IMR-90 (cell line): ENCODE data around the gene CBFA2T3. TPM values are rescaled to one million over a fixed set of nuclear protein-coding genes. Genes with fewer than 3 reads are reported as not detected.

ENCODE experiments used
- ATAC-seq: fragments of 200-7000 bp; cut with Tn5 transposase; 2 replicates; pipeline ENCODE4 v1.9.1; 2020; ENCODE audit warnings: low read depth, mild to moderate bottlenecking, moderate library complexity
- BruUV-seq: library from RNA; stranded (reverse); fragments of 400-500 nt; replicated peaks from 2 replicates; lab custom pipeline; 2021; lab: Mats Ljungman, UMichigan
- CTCF ChIA-PET: fragments of 300-600 bp; formaldehyde crosslinking; extraction: SDS; loops from one replicate; lab custom pipeline; 2021; ENCODE audit warnings: antibody characterized with exemption; lab: Yijun Ruan, JAX
- POLR2A ChIA-PET: fragments of 300-600 bp; sonication (Branson Sonifier 250); formaldehyde crosslinking; loops from one replicate; lab custom pipeline; 2022; ENCODE audit warnings: antibody characterized with exemption; ENCODE audit not compliant: unreplicated experiment; lab: Charles Lee
- DNase-seq: peaks from one replicate; pipeline ENCODE4 v3.0.0; 2013
- H2AFZ ChIP-seq: replicated peaks from 2 replicates; pipeline ENCODE3; 2013; ENCODE audit warnings: low read length, mild to moderate bottlenecking; ENCODE audit not compliant: poor library complexity
- H2AK5ac ChIP-seq: 2 replicates; pipeline ENCODE4 v1.6.1; 2013; ENCODE audit warnings: low read depth, low read length, inconsistent platforms
- H2AK9ac ChIP-seq: replicated peaks from 2 replicates; pipeline ENCODE3; 2013; ENCODE audit warnings: mild to moderate bottlenecking, low read depth, low read length, moderate library complexity; ENCODE audit not compliant: poor library complexity
- H2BK120ac ChIP-seq: 2 replicates; pipeline ENCODE4 v1.6.1; 2013; ENCODE audit warnings: low read depth, low read length, inconsistent platforms
- H2BK15ac ChIP-seq: 3 replicates; pipeline ENCODE4 v1.6.1; 2013; ENCODE audit warnings: low read depth, low read length, inconsistent platforms
- H2BK20ac ChIP-seq: 2 replicates; pipeline ENCODE4 v1.6.1; 2013; ENCODE audit warnings: low read depth, mild to moderate bottlenecking, inconsistent platforms, low read length, moderate library complexity
- H2BK5ac ChIP-seq: 2 replicates; pipeline ENCODE4 v1.6.1; 2013; ENCODE audit warnings: mild to moderate bottlenecking, low read depth, low read length, inconsistent platforms; ENCODE audit not compliant: poor library complexity, severe bottlenecking
- H3K14ac ChIP-seq: replicated peaks from 2 replicates; pipeline ENCODE4 v1.6.1; 2013; ENCODE audit warnings: low read depth, low read length, inconsistent platforms
- H3K18ac ChIP-seq: 2 replicates; pipeline ENCODE4 v1.6.1; 2013; ENCODE audit warnings: low read depth, low read length, control low read depth
- H3K23ac ChIP-seq: 2 replicates; pipeline ENCODE4 v1.6.1; 2013; ENCODE audit warnings: low read depth, low read length, inconsistent platforms
- H3K27ac ChIP-seq: 2 replicates; pipeline ENCODE4 v1.5.1; 2013; ENCODE audit warnings: mild to moderate bottlenecking, control low read depth, low read length; ENCODE audit not compliant: insufficient read depth
- H3K27me3 ChIP-seq: 2 replicates; pipeline ENCODE4 v1.6.1; 2013; ENCODE audit warnings: low read length; ENCODE audit not compliant: control insufficient read depth, insufficient read depth
- H3K36me3 ChIP-seq: 2 replicates; pipeline ENCODE4 v1.6.1; 2013; ENCODE audit warnings: low read length, mixed read lengths; ENCODE audit not compliant: control insufficient read depth, insufficient read depth
- H3K4ac ChIP-seq: 2 replicates; pipeline ENCODE4 v1.6.1; 2013; ENCODE audit warnings: low read depth, low read length, inconsistent platforms
- H3K4me1 ChIP-seq: 2 replicates; pipeline ENCODE4 v1.6.1; 2013; ENCODE audit warnings: low read length, mixed read lengths; ENCODE audit not compliant: control insufficient read depth, insufficient read depth
- H3K4me2 ChIP-seq: 2 replicates; pipeline ENCODE4 v1.6.1; 2013; ENCODE audit warnings: low read depth, mild to moderate bottlenecking, control low read depth, low read length, moderate library complexity
- H3K4me3 ChIP-seq: 2 replicates; pipeline ENCODE4 v1.5.1; 2013; ENCODE audit warnings: low read depth, mild to moderate bottlenecking, control low read depth, low read length, moderate library complexity; ENCODE audit not compliant: insufficient read depth
- H3K56ac ChIP-seq: 2 replicates; pipeline ENCODE4 v1.6.1; 2013; ENCODE audit warnings: low read length, inconsistent platforms; ENCODE audit not compliant: insufficient read depth; ENCODE audit errors: extremely low read depth
- H3K79me1 ChIP-seq, 2 experiments: 2 replicates each; pipeline ENCODE4 v1.6.1; 2013; ENCODE audit warnings: low read length in 2 of 2, inconsistent platforms in 1 of 2, low read depth in 1 of 2
- H3K9ac ChIP-seq: 2 replicates; pipeline ENCODE4 v1.6.1; 2013; ENCODE audit warnings: low read depth, low read length, control low read depth
- H3K9me1 ChIP-seq: 2 replicates; pipeline ENCODE4 v1.6.1; 2013; ENCODE audit warnings: low read length, inconsistent platforms; ENCODE audit not compliant: insufficient read depth
- H3K9me3 ChIP-seq: 2 replicates; pipeline ENCODE4 v1.6.1; 2013; ENCODE audit warnings: low read length; ENCODE audit not compliant: control insufficient read depth, insufficient read depth
- H4K20me1 ChIP-seq: 2 replicates; pipeline ENCODE4 v1.6.1; 2013; ENCODE audit warnings: low read length, inconsistent platforms; ENCODE audit not compliant: insufficient read depth
- H4K5ac ChIP-seq: 2 replicates; pipeline ENCODE4 v1.6.1; 2013; ENCODE audit warnings: mild to moderate bottlenecking, low read depth, low read length, control low read depth
- H4K8ac ChIP-seq, 2 experiments: 2 replicates each; pipeline ENCODE4 v1.6.1; 2013; ENCODE audit warnings: low read depth in 2 of 2, low read length in 2 of 2, control low read depth in 1 of 2, inconsistent platforms in 1 of 2
- H4K91ac ChIP-seq: 2 replicates; pipeline ENCODE4 v1.6.1; 2013; ENCODE audit warnings: low read depth, low read length, inconsistent platforms; ENCODE audit not compliant: insufficient read depth
- BHLHE40 ChIP-seq: fragments of 150-350 bp; IDR thresholded peaks from 2 replicates; pipeline ENCODE4 v1.6.1; 2016; ENCODE audit warnings: mild to moderate bottlenecking, low read depth, low read length
- CEBPB ChIP-seq: IDR thresholded peaks from 2 replicates; pipeline ENCODE4 v1.6.1; 2012; ENCODE audit warnings: low read depth, low read length, improper control_type of control experiment
- MAFK ChIP-seq: IDR thresholded peaks from 2 replicates; pipeline ENCODE4 v1.6.1; 2012; ENCODE audit warnings: low read depth, low read length, improper control_type of control experiment
- MXI1 ChIP-seq: IDR thresholded peaks from 2 replicates; pipeline ENCODE4 v1.6.1; 2012; ENCODE audit warnings: low read depth, mild to moderate bottlenecking, low read length, moderate library complexity, borderline replicate concordance
- NFE2L2 ChIP-seq: fragments of 150-350 bp; IDR thresholded peaks from 2 replicates; pipeline ENCODE4 v1.6.1; 2016; ENCODE audit warnings: low read depth, mild to moderate bottlenecking, low read length
- POLR2A ChIP-seq: IDR thresholded peaks from 2 replicates; pipeline ENCODE4 v1.6.1; 2012; ENCODE audit warnings: mild to moderate bottlenecking, low read depth, low read length
- RCOR1 ChIP-seq: IDR thresholded peaks from 2 replicates; pipeline ENCODE4 v1.6.1; 2012; ENCODE audit warnings: mild to moderate bottlenecking, low read length, improper control_type of control experiment; ENCODE audit not compliant: insufficient replicate concordance
- SMC3 ChIP-seq: fragments of 150-350 bp; IDR thresholded peaks from 2 replicates; pipeline ENCODE4 v1.6.1; 2016; ENCODE audit warnings: low read depth, mild to moderate bottlenecking, antibody characterized with exemption, low read length, moderate library complexity
- WGBS, 2 experiments: methylation state at CpG; one replicate each; pipeline versions ENCODE4 v1.1.5 to v1.1.7; 2013; ENCODE audit warnings: missing lambda C conversion rate in 2 of 2; ENCODE audit not compliant: insufficient read length in 1 of 2; ENCODE audit errors: extremely low coverage in 2 of 2; 5-methylcytosine and 5-hydroxymethylcytosine counted together
- dilution Hi-C: fragments of 300-500 bp; cut with HindIII; formaldehyde crosslinking; loops from one replicate; pipeline ENCODE4 v1.14.3; 2018; ENCODE audit warnings: low sequenced_read_pairs; ENCODE audit not compliant: unreplicated experiment
- in situ Hi-C: fragments of 300-500 bp; cut with MboI; formaldehyde crosslinking; loops from 3 replicates; pipeline ENCODE4 v1.14.3; 2019; ENCODE audit warnings: low sequenced_read_pairs, inconsistent platforms, mixed read lengths
- intact Hi-C: fragments of 100-400 bp; cut with micrococcal nuclease; formaldehyde crosslinking; loops from 2 replicates; pipeline ENCODE4 v1.10.0; 2022
- polyA plus RNA-seq, 3 experiments: library from polyadenylated mRNA; depleted of rRNA; stranded (reverse); fragments of >200 nt; gene quantifications; 2 replicates each; pipeline ENCODE4 v1.2.3, GENCODE V29; 2012; ENCODE audit warnings: low replicate concordance in 1 of 3
- total RNA-seq: library from RNA; depleted of rRNA; stranded (reverse); fragments of >200 nt; gene quantifications from 2 replicates; pipeline ENCODE4 v1.2.3, GENCODE V29; 2012

Gene CBFA2T3
- total and polyA plus RNA-seq, 2 of the 4 experiments (the other 2 are of a cell fraction), result not detected

GRCh38 chr16:88861359-88861758 is 115.6 kb downstream of the CBFA2T3 start:
- Histone ChIP-seq H3K14ac (no peak overlapping the region), H3K9ac (no peak overlapping the region), H3K27me3 (no peaks in the 10 kb centered on the region), H3K4me1 (peaks cover 3% of the 10 kb centered on the region; the same call in 1 of the 2 replicates), H2BK15ac (no peak overlapping the region), H4K8ac (no peak overlapping the region), H3K79me1 (peaks cover 2 to 20% of the 10 kb centered on the region in 2 experiments; a peak in 3 of 4 replicates), H3K4me3 (no peak overlapping the region), H2AK5ac (no peak overlapping the region), H2BK20ac (no peak overlapping the region), H3K9me3 (no peaks in the 10 kb centered on the region), H2AK9ac (no peak overlapping the region), H3K23ac (no peak overlapping the region), H3K36me3 (peaks cover 25% of the 10 kb centered on the region), H3K9me1 (no peaks in the 10 kb centered on the region), H4K91ac (no peak overlapping the region), H3K27ac (no peak overlapping the region), H3K18ac (no peak overlapping the region), H3K4ac (no peak overlapping the region), H3K56ac (no peak overlapping the region), H2AFZ (no peak overlapping the region), H4K5ac (no peak overlapping the region), H2BK120ac (no peak overlapping the region), H4K20me1 (no peaks in the 10 kb centered on the region; the same call in 1 of the 2 replicates), H3K4me2 (no peak overlapping the region), H2BK5ac (no peak overlapping the region)
- ChIA-PET POLR2A (no interaction called here), CTCF (no interaction called here)
- 100% methylated on average over 4 of the region's 19 CpGs; no CpG with 5 or more reads in 1 of the 2 experiments for WGBS, 2 experiments
- no peak for DNase-seq
- dilution Hi-C loops (no loop called here), in situ Hi-C loops (no loop called here), intact Hi-C loops (no loop called here)
- TF ChIP-seq BHLHE40 (no peak), SMC3 (no peak), NFE2L2 (no peak), MAFK (no peak), CEBPB (no peak), RCOR1 (no peak), MXI1 (no peak), POLR2A (no peak)
- ATAC-seq, result no peak
- no TSS peak for BruUV-seq
